ENCODE measurements around the gene RFTN2. TPM values are rescaled to one million over a fixed set of nuclear protein-coding genes. Genes with fewer than 3 reads are reported as not detected.

The RFTN2 gene
- total RNA-seq, 4 donors from 2014 or later = 1.1 to 6.3 (median 3.2) TPM

GRCh38 chr2:197615016-197615652 lies 60.3 kb downstream of the RFTN2 start:
- no peak for TF ChIP-seq CTCF (IDR thresholded peaks at IDR 0.05 in 4 of 5, conservative IDR thresholded peaks at IDR 0.05 in 1 of 5)
- no peak for TF ChIP-seq POLR2A (IDR thresholded peaks at IDR 0.05)
- Histone ChIP-seq H3K27ac (no peak overlapping the region), H3K27me3 (no peaks in the 10 kb centered on the region), H3K9me3 (no peaks in the 10 kb centered on the region), H3K4me3 (no peak overlapping the region), H3K4me1 (no peaks in the 10 kb centered on the region), H3K36me3 (no peaks in the 10 kb centered on the region)
- DNase-seq (no peak), ATAC-seq (no peak)
- intact Hi-C loops (cut with DNase I; ENCODE audit: low total_unique reads) (no loop called here), in situ Hi-C loops (cut with MboI; ENCODE audit: low sequenced_read_pairs in 4 of 4) (no loop called here)

DNA sequence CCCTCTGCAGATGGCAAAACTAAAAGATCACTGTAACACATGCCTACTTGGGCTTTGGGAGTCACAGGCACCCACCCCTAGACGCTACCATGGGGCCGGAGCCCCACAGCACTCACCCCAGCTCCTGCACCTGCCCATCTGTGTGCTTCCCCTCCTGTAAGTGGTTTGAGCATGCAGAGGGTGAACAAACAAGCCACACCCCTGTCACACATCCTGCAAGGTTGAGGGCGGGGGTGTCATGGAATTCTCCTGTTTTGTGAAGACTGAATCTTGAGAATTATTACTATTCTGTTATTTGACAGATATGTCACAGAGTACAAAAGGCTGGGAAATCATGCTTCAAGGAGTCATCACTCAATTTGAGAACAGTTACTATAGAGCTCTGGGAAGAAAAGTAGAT lies 60.9 kb downstream of the RFTN2 start:
- Histone ChIP-seq H3K27ac (no peak overlapping the region), H3K27me3 (no peaks in the 10 kb centered on the region), H3K36me3 (no peaks in the 10 kb centered on the region), H3K9me3 (no peaks in the 10 kb centered on the region), H3K4me3 (no peak overlapping the region), H3K4me1 (no peaks in the 10 kb centered on the region)
- DNase-seq (no peak), ATAC-seq (no peak)
- intact Hi-C loops (cut with DNase I; ENCODE audit: low total_unique reads) (no loop called here), in situ Hi-C loops (cut with MboI; ENCODE audit: low sequenced_read_pairs in 4 of 4) (no loop called here)
- TF ChIP-seq CTCF (IDR thresholded peaks at IDR 0.05 in 4 of 5, conservative IDR thresholded peaks at IDR 0.05 in 1 of 5) (no peak), POLR2A (IDR thresholded peaks at IDR 0.05) (no peak)

- in situ Hi-C loops (cut with MboI; ENCODE audit: low sequenced_read_pairs in 4 of 4) = no loop called here
- TF ChIP-seq CTCF (IDR thresholded peaks at IDR 0.05 in 4 of 5, conservative IDR thresholded peaks at IDR 0.05 in 1 of 5) = no peak
- no peak for TF ChIP-seq POLR2A (IDR thresholded peaks at IDR 0.05)
- Histone ChIP-seq H3K36me3 (no peaks in the 10 kb centered on the region), H3K4me1 (no peaks in the 10 kb centered on the region), H3K4me3 (no peak overlapping the region), H3K27me3 (no peaks in the 10 kb centered on the region), H3K27ac (no peak overlapping the region), H3K9me3 (no peaks in the 10 kb centered on the region)
- DNase-seq (no peak), ATAC-seq (no peak)
- intact Hi-C loops (cut with DNase I; ENCODE audit: low total_unique reads) = no loop called here
Measured at GRCh38 chr2:197613509-197613987, 61.8 kb downstream of the RFTN2 start.

- Histone ChIP-seq H3K27ac (no peak overlapping the region), H3K4me3 (no peak overlapping the region), H3K4me1 (no peaks in the 10 kb centered on the region), H3K9me3 (no peaks in the 10 kb centered on the region), H3K27me3 (no peaks in the 10 kb centered on the region), H3K36me3 (no peaks in the 10 kb centered on the region)
- no peak for TF ChIP-seq POLR2A (IDR thresholded peaks at IDR 0.05)
- no peak for TF ChIP-seq CTCF (IDR thresholded peaks at IDR 0.05 in 4 of 5, conservative IDR thresholded peaks at IDR 0.05 in 1 of 5)
- DNase-seq (no peak), ATAC-seq (no peak)
- intact Hi-C loops (cut with DNase I; ENCODE audit: low total_unique reads) = no loop called here
- in situ Hi-C loops (cut with MboI; ENCODE audit: low sequenced_read_pairs in 4 of 4) = no loop called here
Measured at GRCh38 chr2:197606180-197606579, 69.2 kb downstream of the RFTN2 start.
